GM19468 (cell line): Measurements from ENCODE around the gene PRXL2A.
"Not testable (repeated sequence)": the region's sequence is repeated elsewhere in the genome, so short reads cannot be mapped to it uniquely, and the experiment has no call there.

Source experiments
- ATAC-seq: cut with Tn5 transposase; IDR thresholded peaks from one replicate; pipeline ENCODE4 v1.9.1; 2021; ENCODE audit warnings: mild to moderate bottlenecking, moderate library complexity, moderate number of reproducible peaks; ENCODE audit not compliant: unreplicated experiment; ENCODE audit errors: extremely low read depth

PRXL2A gene

GRCh38 chr10:80410578-80411145 is 2.3 kb downstream of the PRXL2A start:
- no peak for ATAC-seq

GRCh38 chr10:80411267-80411668 is 2.9 kb downstream of the PRXL2A start:
- no peak for ATAC-seq

- ATAC-seq: no peak
These were observed 3.4 kb downstream of the PRXL2A start for GRCh38 chr10:80411681-80412220.

GRCh38 chr10:80412486-80412885 is 4.1 kb downstream of the PRXL2A start:
- ATAC-seq: no peak

GRCh38 chr10:80413271-80413996 is 5.1 kb downstream of the PRXL2A start:
- no peak for ATAC-seq

- no peak for ATAC-seq
These were observed 6.0 kb downstream of the PRXL2A start for GRCh38 chr10:80414142-80414895.

GRCh38 chr10:80415734-80416478 is 7.6 kb downstream of the PRXL2A start:
- no peak for ATAC-seq

- ATAC-seq: no peak
These were observed 8.2 kb downstream of the PRXL2A start for GRCh38 chr10:80416479-80417098.

GRCh38 chr10:80417256-80417655 is 8.9 kb downstream of the PRXL2A start:
- ATAC-seq: not testable (repeated sequence)

- ATAC-seq: no peak
These were observed 12.8 kb downstream of the PRXL2A start for GRCh38 chr10:80421050-80421706.

- ATAC-seq: peak; percentile 79
These were observed 13.6 kb downstream of the PRXL2A start for GRCh38 chr10:80421707-80422536.

GRCh38 chr10:80425901-80426300 is 17.6 kb downstream of the PRXL2A start:
- ATAC-seq: no peak

GRCh38 chr10:80427541-80427940 is 19.2 kb downstream of the PRXL2A start:
- ATAC-seq: no peak

GRCh38 chr10:80429521-80429973 is 21.2 kb downstream of the PRXL2A start:
- ATAC-seq: no peak

- ATAC-seq: no peak
These were observed 24.8 kb downstream of the PRXL2A start for GRCh38 chr10:80433134-80433533.

GRCh38 chr10:80436446-80437098 is 28.2 kb downstream of the PRXL2A start:
- ATAC-seq: no peak

- ATAC-seq: no peak
These were observed 28.9 kb downstream of the PRXL2A start for GRCh38 chr10:80437227-80437626.

- ATAC-seq: no peak
These were observed 33.5 kb downstream of the PRXL2A start for GRCh38 chr10:80441831-80442230.
